GM12878 (cell line): Measurements from ENCODE around the gene NASP. TPM values are rescaled to one million over a fixed set of nuclear protein-coding genes. Genes with fewer than 3 reads are reported as not detected.

Experiments
- ATAC-seq: fragments of 200-7000 bp; cut with Tn5 transposase; 3 replicates; pipeline ENCODE4 v1.9.1; 2020; ENCODE audit warnings: mild to moderate bottlenecking, moderate library complexity
- BruUV-seq: library from RNA; stranded (reverse); fragments of 400-500 nt; replicated peaks from 2 replicates; lab custom pipeline; 2021; lab: Mats Ljungman, UMichigan
- CTCF ChIA-PET: fragments of 300-600 bp; sonication (Branson Sonifier 250); formaldehyde crosslinking; extraction: SDS; loops from one replicate; lab custom pipeline; 2021; ENCODE audit warnings: inconsistent platforms; lab: Yijun Ruan, JAX
- POLR2A ChIA-PET: fragments of 350-600 bp; formaldehyde crosslinking; extraction: SDS; loops from one replicate; lab custom pipeline; 2021; ENCODE audit warnings: inconsistent platforms; lab: Charles Lee
- RAD21 ChIA-PET: fragments of 300-600 bp; sonication (Branson Sonifier 250); formaldehyde crosslinking; loops from one replicate; lab custom pipeline; 2023; ENCODE audit warnings: antibody characterized with exemption; ENCODE audit not compliant: unreplicated experiment; lab: Charles Lee
- SMC1A ChIA-PET: fragments of 300-600 bp; sonication (Branson Sonifier 250); formaldehyde crosslinking; loops from one replicate; lab custom pipeline; 2023; ENCODE audit not compliant: unreplicated experiment, uncharacterized antibody; lab: Charles Lee
- DNase-seq: peaks from one replicate; pipeline ENCODE4 v3.0.0-alpha.2; 2011; ENCODE audit warnings: low read depth, low spot score
- FAIRE-seq: peaks from 3 replicates; lab custom pipeline; 2011; peaks lifted over from hg19 to GRCh38; lab: Jason Lieb, UNC
- H2AFZ ChIP-seq: 2 replicates; pipeline ENCODE4 v1.6.0; 2011; ENCODE audit warnings: low read depth, low read length, control low read depth; ENCODE audit not compliant: control insufficient read depth
- H3K27ac ChIP-seq: 2 replicates; pipeline ENCODE4 v1.5.1; 2011; ENCODE audit warnings: control low read depth; ENCODE audit not compliant: control insufficient read depth, insufficient read depth
- H3K27me3 ChIP-seq, 2 experiments: replicated peaks in 1 of 2; 2 replicates each; pipeline versions ENCODE4 v1.6.0 to v1.6.1; 2011; ENCODE audit warnings: low read length in 1 of 2; ENCODE audit not compliant: control insufficient read depth in 2 of 2, insufficient read depth in 2 of 2
- H3K36me3 ChIP-seq, 2 experiments: 2 replicates each; pipeline ENCODE4 v1.5.1; 2011; ENCODE audit warnings: low read length in 1 of 2; ENCODE audit not compliant: control insufficient read depth in 2 of 2, insufficient read depth in 2 of 2
- H3K4me1 ChIP-seq: 2 replicates; pipeline ENCODE4 v1.6.1; 2011; ENCODE audit warnings: mild to moderate bottlenecking, low read length, moderate library complexity, mixed read lengths; ENCODE audit not compliant: control insufficient read depth, insufficient read depth
- H3K4me2 ChIP-seq: 2 replicates; pipeline ENCODE4 v1.6.0; 2011; ENCODE audit warnings: control low read depth; ENCODE audit not compliant: control insufficient read depth, insufficient read depth
- H3K4me3 ChIP-seq: fragments of 200-600 bp; sonication (generic); 2 replicates; pipeline ENCODE4 v1.5.1; 2016
- H3K79me2 ChIP-seq: 2 replicates; pipeline ENCODE4 v1.6.0; 2011; ENCODE audit warnings: low read length; ENCODE audit not compliant: control insufficient read depth, insufficient read depth
- H3K9ac ChIP-seq: 2 replicates; pipeline ENCODE4 v1.8.0; 2011; ENCODE audit warnings: low read length, control low read depth, mixed read lengths; ENCODE audit not compliant: control insufficient read depth, insufficient read depth
- H3K9me3 ChIP-seq: replicated peaks from 3 replicates; pipeline ENCODE4 v1.5.1; 2011; ENCODE audit warnings: mild to moderate bottlenecking, low read length; ENCODE audit not compliant: control insufficient read depth, insufficient read depth
- H4K20me1 ChIP-seq: 2 replicates; pipeline ENCODE4 v1.6.0; 2011; ENCODE audit not compliant: control insufficient read depth, insufficient read depth
- CHD4 ChIP-seq: fragments of 200-600 bp; sonication (generic); IDR thresholded peaks from 2 replicates; pipeline ENCODE4 v1.6.1; 2016; ENCODE audit warnings: mild to moderate bottlenecking
- CREB1 ChIP-seq: IDR thresholded peaks from 2 replicates; pipeline ENCODE4 v1.6.1; 2012; ENCODE audit warnings: low read depth, mild to moderate bottlenecking, inconsistent platforms
- CREM ChIP-seq: IDR thresholded peaks from 2 replicates; pipeline ENCODE4 v1.6.1; 2014; ENCODE audit warnings: antibody characterized with exemption, low read depth
- EZH2 ChIP-seq: IDR thresholded peaks from 2 replicates; pipeline ENCODE4 v1.6.1; 2012; ENCODE audit warnings: low read depth, mild to moderate bottlenecking, control low read depth, inconsistent platforms, low read length, borderline replicate concordance; ENCODE audit not compliant: control insufficient read depth
- FOXM1 ChIP-seq: IDR thresholded peaks from 2 replicates; pipeline ENCODE4 v1.6.1; 2012; ENCODE audit warnings: low read depth, mild to moderate bottlenecking, inconsistent platforms, low read length, moderate library complexity
- HCFC1 ChIP-seq: fragments of 150-350 bp; IDR thresholded peaks from 2 replicates; pipeline ENCODE4 v1.6.1; 2014; ENCODE audit warnings: low read length
- MTA3 ChIP-seq: IDR thresholded peaks from 2 replicates; pipeline ENCODE4 v1.6.1; 2012; ENCODE audit warnings: low read length, inconsistent platforms, borderline replicate concordance
- PAX8 ChIP-seq: fragments of 450-650 bp; IDR thresholded peaks from 2 replicates; pipeline ENCODE4 v1.6.1; 2017; ENCODE audit warnings: mild to moderate bottlenecking, moderate library complexity
- POLR2AphosphoS5 ChIP-seq: IDR thresholded peaks from 2 replicates; pipeline ENCODE4 v1.6.1; 2011; ENCODE audit warnings: mild to moderate bottlenecking, low read length, inconsistent platforms
- RAD21 ChIP-seq: IDR thresholded peaks from 2 replicates; pipeline ENCODE4 v1.6.1; 2011; ENCODE audit warnings: mild to moderate bottlenecking, low read depth, low read length, moderate library complexity; ENCODE audit not compliant: insufficient read depth
- RUNX3 ChIP-seq: IDR thresholded peaks from 2 replicates; pipeline ENCODE4 v1.6.1; 2012; ENCODE audit warnings: low read length, inconsistent platforms
- TAF1 ChIP-seq: IDR thresholded peaks from 2 replicates; pipeline ENCODE4 v1.6.1; 2011; ENCODE audit warnings: mild to moderate bottlenecking, low read depth, low read length, borderline replicate concordance
- WRNIP1 ChIP-seq: IDR thresholded peaks from 2 replicates; pipeline ENCODE4 v1.6.1; 2011; ENCODE audit warnings: low read depth, low read length, improper control_type of control experiment, borderline replicate concordance
- ZSCAN29 ChIP-seq: fragments of 450-650 bp; IDR thresholded peaks from 2 replicates; pipeline ENCODE4 v1.6.1; 2017; ENCODE audit warnings: mild to moderate bottlenecking, moderate library complexity
- WGBS: methylation state at CpG from one replicate; pipeline ENCODE4 v1.1.6; 2016; ENCODE audit warnings: low lambda C conversion rate; ENCODE audit not compliant: insufficient replicate concordance, insufficient coverage; ENCODE audit errors: missing lambda C conversion rate; 5-methylcytosine and 5-hydroxymethylcytosine counted together
- in situ Hi-C: fragments of 300-500 bp; cut with MboI; formaldehyde crosslinking; loops from 9 replicates; pipeline ENCODE4 v1.14.3; 2018; ENCODE audit warnings: mixed read lengths
- intact Hi-C: fragments of 100-400 bp; cut with micrococcal nuclease; formaldehyde crosslinking; loops from one replicate; pipeline ENCODE4 v1.14.2; 2022; ENCODE audit not compliant: unreplicated experiment
- polyA plus RNA-seq, 11 experiments: library from polyadenylated mRNA; depleted of rRNA in 4 of 11; unstranded in 6 of 11; stranded (reverse) in 5 of 11; fragments of >200 nt; fragmentation: Nextera tagmentation in 4 of 11; fragmentation: Illumina TruSeq in 1 of 11; extraction: Ambion mirVana in 4 of 11; extraction: Trizol in 1 of 11; gene quantifications; 1 replicate in 1 of 11; 2 replicates in 10 of 11; pipeline versions ENCODE4 v1.2.1 to v1.2.3, GENCODE V29; 2011 to 2016; ENCODE audit warnings: inconsistent platforms in 2 of 11, missing spikeins in 2 of 11, low read depth in 1 of 11
- total RNA-seq, 4 experiments: library from RNA; depleted of rRNA in 3 of 4; stranded (reverse); fragments of >200 nt in 3 of 4; fragmentation: Illumina TruSeq in 1 of 4; extraction: Trizol in 1 of 4; gene quantifications; 2 replicates each; pipeline versions ENCODE4 v1.2.1 to v1.2.3, GENCODE V29; 2013 to 2021
- TF ChIP-seq, protein P1 (sequence below): fragments of 450-650 bp; IDR thresholded peaks from 2 replicates; pipeline ENCODE4 v1.6.1; 2017; ENCODE audit warnings: mild to moderate bottlenecking, moderate library complexity
- TF ChIP-seq, protein P2 (sequence below): IDR thresholded peaks from 2 replicates; pipeline ENCODE4 v1.6.1; 2011; ENCODE audit warnings: borderline replicate concordance, low read depth, mild to moderate bottlenecking, moderate library complexity, mixed read lengths, low read length; ENCODE audit not compliant: insufficient read depth; ENCODE audit errors: extremely low read length
- TF ChIP-seq, protein P3 (sequence below): fragments of 450-650 bp; IDR thresholded peaks from 2 replicates; pipeline ENCODE4 v1.6.1; 2018; ENCODE audit warnings: borderline replicate concordance, mild to moderate bottlenecking; ENCODE audit not compliant: partially characterized antibody

Gene NASP
- total and polyA plus RNA-seq, 10 of the 15 experiments (the other 5 are each of a cell fraction or from before 2014, with no cell fraction given) = 111 to 321 (median 205) TPM

DNA sequence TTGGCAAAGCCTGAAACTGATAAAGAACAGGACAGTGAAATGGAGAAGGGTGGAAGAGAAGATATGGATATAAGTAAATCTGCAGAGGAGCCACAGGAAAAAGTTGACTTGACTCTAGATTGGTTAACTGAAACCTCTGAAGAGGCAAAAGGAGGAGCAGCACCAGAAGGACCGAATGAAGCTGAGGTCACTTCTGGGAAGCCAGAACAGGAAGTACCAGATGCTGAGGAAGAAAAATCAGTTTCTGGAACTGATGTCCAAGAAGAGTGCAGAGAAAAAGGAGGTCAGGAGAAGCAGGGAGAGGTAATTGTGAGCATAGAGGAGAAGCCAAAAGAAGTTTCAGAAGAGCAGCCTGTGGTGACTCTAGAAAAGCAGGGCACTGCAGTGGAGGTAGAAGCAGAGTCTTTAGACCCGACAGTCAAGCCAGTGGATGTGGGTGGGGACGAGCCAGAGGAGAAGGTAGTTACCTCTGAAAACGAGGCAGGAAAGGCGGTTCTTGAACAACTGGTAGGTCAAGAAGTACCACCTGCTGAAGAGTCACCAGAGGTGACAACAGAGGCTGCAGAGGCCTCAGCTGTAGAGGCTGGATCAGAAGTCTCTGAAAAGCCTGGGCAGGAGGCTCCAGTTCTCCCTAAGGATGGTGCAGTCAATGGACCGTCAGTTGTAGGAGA lies 23.7 kb downstream of the NASP start:
- DNase-seq = no peak
- no peak for FAIRE-seq
- Histone ChIP-seq H3K4me1 (peaks cover 12% of the 10 kb centered on the region), H3K9ac (no peak overlapping the region), H3K79me2 (peaks cover 2% of the 10 kb centered on the region; the same call in 1 of the 2 replicates), H3K4me2 (no peak overlapping the region), H3K4me3 (no peak overlapping the region), H3K27me3 (no peaks in the 10 kb centered on the region), H3K27ac (no peak overlapping the region), H4K20me1 (no peaks in the 10 kb centered on the region), H2AFZ (no peak overlapping the region), H3K9me3 (no peaks in the 10 kb centered on the region), H3K36me3 (peaks cover 14 to 29% of the 10 kb centered on the region in 2 experiments; a peak in 3 of 4 replicates)
- in situ Hi-C loops = no loop called here
- CTCF ChIA-PET = no interaction called here
- 67% methylated on average over 6 of the region's 6 CpGs for WGBS
- SMC1A ChIA-PET = no interaction called here
- POLR2A ChIA-PET = no interaction called here
- BruUV-seq = TSS peak; percentile 39
- RAD21 ChIA-PET = no interaction called here
- intact Hi-C loops = no loop called here
- no peak for ATAC-seq
- TF ChIP-seq CHD4 = no peak
- no peak for TF ChIP-seq MTA3
- TF ChIP-seq EZH2 = no peak
- TF ChIP-seq POLR2AphosphoS5 = no peak; the same call in 1 of the 2 replicates
- TF ChIP-seq ZSCAN29 = no peak
- TF ChIP-seq RUNX3 = no peak
- no peak for TF ChIP-seq TAF1
- TF ChIP-seq HCFC1 = no peak
- no peak for TF ChIP-seq CREM
- TF ChIP-seq FOXM1 = no peak
- TF ChIP-seq, protein P1, sequence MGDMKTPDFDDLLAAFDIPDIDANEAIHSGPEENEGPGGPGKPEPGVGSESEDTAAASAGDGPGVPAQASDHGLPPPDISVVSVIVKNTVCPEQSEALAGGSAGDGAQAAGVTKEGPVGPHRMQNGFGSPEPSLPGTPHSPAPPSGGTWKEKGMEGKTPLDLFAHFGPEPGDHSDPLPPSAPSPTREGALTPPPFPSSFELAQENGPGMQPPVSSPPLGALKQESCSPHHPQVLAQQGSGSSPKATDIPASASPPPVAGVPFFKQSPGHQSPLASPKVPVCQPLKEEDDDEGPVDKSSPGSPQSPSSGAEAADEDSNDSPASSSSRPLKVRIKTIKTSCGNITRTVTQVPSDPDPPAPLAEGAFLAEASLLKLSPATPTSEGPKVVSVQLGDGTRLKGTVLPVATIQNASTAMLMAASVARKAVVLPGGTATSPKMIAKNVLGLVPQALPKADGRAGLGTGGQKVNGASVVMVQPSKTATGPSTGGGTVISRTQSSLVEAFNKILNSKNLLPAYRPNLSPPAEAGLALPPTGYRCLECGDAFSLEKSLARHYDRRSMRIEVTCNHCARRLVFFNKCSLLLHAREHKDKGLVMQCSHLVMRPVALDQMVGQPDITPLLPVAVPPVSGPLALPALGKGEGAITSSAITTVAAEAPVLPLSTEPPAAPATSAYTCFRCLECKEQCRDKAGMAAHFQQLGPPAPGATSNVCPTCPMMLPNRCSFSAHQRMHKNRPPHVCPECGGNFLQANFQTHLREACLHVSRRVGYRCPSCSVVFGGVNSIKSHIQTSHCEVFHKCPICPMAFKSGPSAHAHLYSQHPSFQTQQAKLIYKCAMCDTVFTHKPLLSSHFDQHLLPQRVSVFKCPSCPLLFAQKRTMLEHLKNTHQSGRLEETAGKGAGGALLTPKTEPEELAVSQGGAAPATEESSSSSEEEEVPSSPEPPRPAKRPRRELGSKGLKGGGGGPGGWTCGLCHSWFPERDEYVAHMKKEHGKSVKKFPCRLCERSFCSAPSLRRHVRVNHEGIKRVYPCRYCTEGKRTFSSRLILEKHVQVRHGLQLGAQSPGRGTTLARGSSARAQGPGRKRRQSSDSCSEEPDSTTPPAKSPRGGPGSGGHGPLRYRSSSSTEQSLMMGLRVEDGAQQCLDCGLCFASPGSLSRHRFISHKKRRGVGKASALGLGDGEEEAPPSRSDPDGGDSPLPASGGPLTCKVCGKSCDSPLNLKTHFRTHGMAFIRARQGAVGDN = no peak
- TF ChIP-seq PAX8 = no peak
- TF ChIP-seq, protein P2, sequence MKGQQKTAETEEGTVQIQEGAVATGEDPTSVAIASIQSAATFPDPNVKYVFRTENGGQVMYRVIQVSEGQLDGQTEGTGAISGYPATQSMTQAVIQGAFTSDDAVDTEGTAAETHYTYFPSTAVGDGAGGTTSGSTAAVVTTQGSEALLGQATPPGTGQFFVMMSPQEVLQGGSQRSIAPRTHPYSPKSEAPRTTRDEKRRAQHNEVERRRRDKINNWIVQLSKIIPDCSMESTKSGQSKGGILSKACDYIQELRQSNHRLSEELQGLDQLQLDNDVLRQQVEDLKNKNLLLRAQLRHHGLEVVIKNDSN = no peak
- no peak for TF ChIP-seq WRNIP1
- no peak for TF ChIP-seq RAD21
- TF ChIP-seq, protein P3, sequence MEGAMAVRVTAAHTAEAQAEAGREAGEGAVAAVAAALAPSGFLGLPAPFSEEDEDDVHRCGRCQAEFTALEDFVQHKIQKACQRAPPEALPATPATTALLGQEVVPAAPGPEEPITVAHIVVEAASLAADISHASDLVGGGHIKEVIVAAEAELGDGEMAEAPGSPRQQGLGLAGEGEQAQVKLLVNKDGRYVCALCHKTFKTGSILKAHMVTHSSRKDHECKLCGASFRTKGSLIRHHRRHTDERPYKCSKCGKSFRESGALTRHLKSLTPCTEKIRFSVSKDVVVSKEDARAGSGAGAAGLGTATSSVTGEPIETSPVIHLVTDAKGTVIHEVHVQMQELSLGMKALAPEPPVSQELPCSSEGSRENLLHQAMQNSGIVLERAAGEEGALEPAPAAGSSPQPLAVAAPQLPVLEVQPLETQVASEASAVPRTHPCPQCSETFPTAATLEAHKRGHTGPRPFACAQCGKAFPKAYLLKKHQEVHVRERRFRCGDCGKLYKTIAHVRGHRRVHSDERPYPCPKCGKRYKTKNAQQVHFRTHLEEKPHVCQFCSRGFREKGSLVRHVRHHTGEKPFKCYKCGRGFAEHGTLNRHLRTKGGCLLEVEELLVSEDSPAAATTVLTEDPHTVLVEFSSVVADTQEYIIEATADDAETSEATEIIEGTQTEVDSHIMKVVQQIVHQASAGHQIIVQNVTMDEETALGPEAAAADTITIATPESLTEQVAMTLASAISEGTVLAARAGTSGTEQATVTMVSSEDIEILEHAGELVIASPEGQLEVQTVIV = no peak
- TF ChIP-seq CREB1 = no peak
